ENCODE measurements around the gene WASF1. TPM values are rescaled to one million over a fixed set of nuclear protein-coding genes. Genes with fewer than 3 reads are reported as not detected.

Gene WASF1
- total RNA-seq, 2 donors from 2014 or later, result 3.5 to 4.8 TPM

DNA sequence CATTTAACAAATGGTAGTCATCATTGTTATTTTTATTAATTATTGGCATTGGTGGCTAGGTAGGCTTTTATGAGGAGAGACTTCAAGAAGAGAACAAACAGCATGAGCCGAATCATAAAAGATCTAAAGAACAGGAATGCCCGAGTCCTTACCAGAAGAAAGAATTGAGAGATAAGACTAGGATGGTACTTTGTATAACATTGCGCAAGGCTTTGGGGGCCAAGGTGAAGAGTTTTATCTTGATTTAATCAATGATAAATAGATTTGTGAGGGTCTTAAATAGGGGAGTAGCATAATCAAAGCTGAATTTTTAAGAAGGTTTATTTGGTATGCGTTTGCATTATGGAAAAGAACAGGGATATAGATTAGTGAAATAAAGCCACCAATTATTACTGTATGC, 16.2 kb upstream of the WASF1 start:
- peaks cover 11% of the 10 kb centered on the region for H3K36me3 ChIP-seq
- H3K9me3 ChIP-seq, result no peaks in the 10 kb centered on the region
- H3K4me1 ChIP-seq, result peaks cover 0 to 15% of the 10 kb centered on the region in 2 donors
- no peak for DNase-seq (ENCODE audit: low spot score)
- TF ChIP-seq, protein P1, sequence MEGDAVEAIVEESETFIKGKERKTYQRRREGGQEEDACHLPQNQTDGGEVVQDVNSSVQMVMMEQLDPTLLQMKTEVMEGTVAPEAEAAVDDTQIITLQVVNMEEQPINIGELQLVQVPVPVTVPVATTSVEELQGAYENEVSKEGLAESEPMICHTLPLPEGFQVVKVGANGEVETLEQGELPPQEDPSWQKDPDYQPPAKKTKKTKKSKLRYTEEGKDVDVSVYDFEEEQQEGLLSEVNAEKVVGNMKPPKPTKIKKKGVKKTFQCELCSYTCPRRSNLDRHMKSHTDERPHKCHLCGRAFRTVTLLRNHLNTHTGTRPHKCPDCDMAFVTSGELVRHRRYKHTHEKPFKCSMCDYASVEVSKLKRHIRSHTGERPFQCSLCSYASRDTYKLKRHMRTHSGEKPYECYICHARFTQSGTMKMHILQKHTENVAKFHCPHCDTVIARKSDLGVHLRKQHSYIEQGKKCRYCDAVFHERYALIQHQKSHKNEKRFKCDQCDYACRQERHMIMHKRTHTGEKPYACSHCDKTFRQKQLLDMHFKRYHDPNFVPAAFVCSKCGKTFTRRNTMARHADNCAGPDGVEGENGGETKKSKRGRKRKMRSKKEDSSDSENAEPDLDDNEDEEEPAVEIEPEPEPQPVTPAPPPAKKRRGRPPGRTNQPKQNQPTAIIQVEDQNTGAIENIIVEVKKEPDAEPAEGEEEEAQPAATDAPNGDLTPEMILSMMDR (IDR thresholded peaks at IDR 0.05), result no peak
- H3K27ac ChIP-seq, result no peak overlapping the region
- no peak overlapping the region for H3K4me3 ChIP-seq
- H3K27me3 ChIP-seq, result no peaks in the 10 kb centered on the region

DNA sequence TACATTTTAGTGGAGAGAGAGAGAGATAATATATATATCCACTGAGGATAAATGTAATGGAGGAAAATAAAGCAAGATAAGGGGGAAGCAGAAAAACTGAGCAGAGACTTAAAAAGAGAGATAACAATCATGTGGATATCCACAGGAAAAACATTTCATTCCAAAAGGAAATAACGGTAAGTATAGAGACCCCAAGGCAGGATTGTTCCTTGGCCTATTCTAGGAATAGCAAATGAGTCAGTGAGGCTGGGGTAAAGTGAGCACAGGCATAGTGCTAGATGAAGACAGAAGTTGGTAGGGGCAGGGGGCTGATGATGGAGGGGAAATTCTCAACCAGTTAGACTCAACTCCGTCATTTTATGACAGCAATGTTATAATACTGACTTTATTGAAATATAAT, 12.0 kb upstream of the WASF1 start:
- no peaks in the 10 kb centered on the region for H3K27me3 ChIP-seq
- peaks cover 11% of the 10 kb centered on the region for H3K36me3 ChIP-seq
- no peaks in the 10 kb centered on the region for H3K9me3 ChIP-seq
- TF ChIP-seq, protein P1 (IDR thresholded peaks at IDR 0.05), result no peak
- H3K4me3 ChIP-seq, result no peak overlapping the region
- H3K27ac ChIP-seq, result no peak overlapping the region
- DNase-seq (ENCODE audit: low spot score), result no peak
- peaks cover 0 to 18% of the 10 kb centered on the region in 2 donors for H3K4me1 ChIP-seq

GRCh38 chr6:110190726-110191125, 11.3 kb upstream of the WASF1 start:
- no peak overlapping the region for H3K4me3 ChIP-seq
- TF ChIP-seq, protein P1 (IDR thresholded peaks at IDR 0.05), result no peak
- no peak overlapping the region for H3K27ac ChIP-seq

DNA sequence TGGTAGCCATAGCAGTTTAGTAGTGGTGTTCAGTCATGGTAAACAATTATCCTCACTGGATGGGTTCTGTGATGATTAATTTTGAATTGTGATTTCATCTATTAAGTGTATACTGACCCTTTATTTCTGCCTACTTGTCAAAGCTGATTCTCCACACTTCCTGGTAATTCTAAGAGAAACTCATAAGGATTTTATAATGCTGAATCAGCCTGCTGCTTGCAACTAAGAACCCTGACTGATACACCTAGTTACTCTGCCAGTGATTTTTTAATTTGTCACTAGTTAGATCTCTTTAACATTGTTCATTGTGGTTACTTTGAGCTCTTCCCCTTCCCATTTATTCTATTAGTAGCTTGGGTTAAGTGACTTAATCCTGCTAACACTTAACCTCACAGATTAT, 9.3 kb upstream of the WASF1 start:
- H3K27me3 ChIP-seq, result no peaks in the 10 kb centered on the region
- no peaks in the 10 kb centered on the region for H3K9me3 ChIP-seq
- H3K4me3 ChIP-seq, result no peak overlapping the region
- DNase-seq (ENCODE audit: low spot score), result no peak
- peaks cover 6% of the 10 kb centered on the region for H3K36me3 ChIP-seq
- no peak overlapping the region for H3K27ac ChIP-seq
- H3K4me1 ChIP-seq, result peaks cover 0 to 18% of the 10 kb centered on the region in 2 donors
- TF ChIP-seq, protein P1 (IDR thresholded peaks at IDR 0.05), result no peak

More at GRCh38 chr6:110190726-110191125, 11.3 kb upstream of the WASF1 start:
- DNase-seq (ENCODE audit: low spot score), result no peak
- peaks cover 0 to 18% of the 10 kb centered on the region in 2 donors for H3K4me1 ChIP-seq
- no peaks in the 10 kb centered on the region for H3K27me3 ChIP-seq
- H3K36me3 ChIP-seq, result peaks cover 11% of the 10 kb centered on the region
- no peaks in the 10 kb centered on the region for H3K9me3 ChIP-seq

GRCh38 chr6:110185879-110186278, 6.4 kb upstream of the WASF1 start:
- Histone ChIP-seq H3K4me1 (peaks cover 0 to 29% of the 10 kb centered on the region in 2 donors), H3K36me3 (no peaks in the 10 kb centered on the region), H3K27me3 (no peaks in the 10 kb centered on the region), H3K9me3 (no peaks in the 10 kb centered on the region), H3K4me3 (no peak overlapping the region), H3K27ac (no peak overlapping the region)
- DNase-seq (ENCODE audit: low spot score), result no peak
- TF ChIP-seq, protein P1 (IDR thresholded peaks at IDR 0.05), result no peak

DNA sequence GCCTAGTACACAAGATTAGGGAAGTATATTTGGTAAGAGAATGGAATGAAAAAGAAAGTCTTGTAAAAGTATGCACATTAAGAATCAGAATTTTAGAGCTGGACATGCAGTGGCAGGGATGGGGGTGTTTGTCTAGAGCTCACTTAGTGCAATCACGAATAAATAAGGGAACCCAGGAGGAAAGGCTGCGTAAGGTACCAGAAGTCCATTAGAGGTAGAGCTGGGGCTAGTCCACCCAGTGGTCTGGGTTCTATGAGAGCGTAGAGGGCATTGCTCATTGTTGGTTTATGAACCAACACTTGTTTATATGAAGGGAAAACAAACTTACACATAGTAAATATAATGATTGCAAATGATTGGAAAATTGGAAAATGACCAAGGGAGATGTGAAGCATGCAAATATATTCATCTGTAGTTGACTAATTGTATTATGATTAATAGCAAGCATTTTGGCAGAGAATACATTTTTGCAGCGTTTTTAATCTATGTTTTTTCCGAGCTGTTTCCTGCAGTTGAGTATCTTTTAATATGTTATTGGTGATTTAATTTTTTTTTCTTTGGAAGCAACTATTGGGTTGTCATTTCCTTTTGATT, 3.9 kb upstream of the WASF1 start:
- Histone ChIP-seq H3K36me3 (no peaks in the 10 kb centered on the region), H3K4me1 (peaks cover 0 to 28% of the 10 kb centered on the region in 2 donors), H3K9me3 (no peaks in the 10 kb centered on the region), H3K27ac (no peak overlapping the region), H3K4me3 (no peak overlapping the region), H3K27me3 (no peaks in the 10 kb centered on the region)
- TF ChIP-seq, protein P1 (IDR thresholded peaks at IDR 0.05), result no peak
- no peak for DNase-seq (ENCODE audit: low spot score)

Data from right atrium auricular region (tissue), 2 donors.